GM18909 (cell line): Measurements from ENCODE around the gene MYCN.
"Not testable (repeated sequence)": the region's sequence is repeated elsewhere in the genome, so short reads cannot be mapped to it uniquely, and the experiment has no call there.

Experiments
- ATAC-seq: cut with Tn5 transposase; IDR thresholded peaks from one replicate; pipeline ENCODE4 v1.9.1; 2021; ENCODE audit warnings: mild to moderate bottlenecking; ENCODE audit not compliant: unreplicated experiment, poor library complexity

Gene MYCN

GRCh38 chr2:15907461-15908324, 32.7 kb upstream of the MYCN start:
- no peak for ATAC-seq

GRCh38 chr2:15908371-15908770, 32.0 kb upstream of the MYCN start:
- ATAC-seq, result no peak

DNA sequence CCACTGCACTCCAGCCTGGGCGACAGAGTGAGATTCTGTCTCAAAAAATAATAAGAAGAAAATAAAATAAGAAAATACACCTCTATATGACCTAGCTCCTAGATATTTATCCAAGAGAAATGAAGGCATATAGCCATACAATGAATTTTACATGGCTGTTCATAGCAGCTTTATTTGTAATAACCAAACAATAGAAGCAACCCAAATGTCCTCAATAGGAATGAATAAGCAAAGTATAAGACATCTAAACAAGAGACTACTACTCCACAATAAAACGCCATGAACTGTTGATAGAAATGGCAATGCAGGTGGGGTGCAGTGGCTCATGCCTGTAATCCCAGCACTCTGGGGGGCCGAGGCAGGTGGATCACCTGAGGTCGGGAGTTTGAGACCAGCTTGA, 31.2 kb upstream of the MYCN start:
- no peak for ATAC-seq

- no peak for ATAC-seq
These were observed 30.6 kb upstream of the MYCN start for GRCh38 chr2:15909736-15910135.

DNA sequence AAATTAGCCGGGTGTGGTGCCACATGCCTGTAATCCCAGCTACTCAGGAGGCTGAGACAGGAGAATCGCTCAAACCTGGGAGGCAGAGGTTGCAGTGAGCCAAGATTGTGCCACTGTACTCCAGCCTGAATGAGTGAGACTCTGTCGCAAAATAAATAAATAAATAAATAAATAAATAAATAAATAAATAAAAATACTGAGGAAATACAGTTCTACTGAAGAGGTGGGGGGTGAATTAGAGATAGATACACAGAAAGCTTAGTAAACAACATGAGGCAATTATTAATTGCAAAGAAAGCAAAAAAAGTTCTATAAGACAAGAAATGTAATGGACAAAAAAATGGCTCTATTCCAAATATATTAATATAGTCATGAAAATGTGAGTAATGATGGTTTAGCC, 29.1 kb upstream of the MYCN start:
- ATAC-seq, result not testable (repeated sequence)

GRCh38 chr2:15911686-15912085, 28.7 kb upstream of the MYCN start:
- ATAC-seq, result no peak

- no peak for ATAC-seq
These were observed 28.1 kb upstream of the MYCN start for GRCh38 chr2:15912203-15912602.

DNA sequence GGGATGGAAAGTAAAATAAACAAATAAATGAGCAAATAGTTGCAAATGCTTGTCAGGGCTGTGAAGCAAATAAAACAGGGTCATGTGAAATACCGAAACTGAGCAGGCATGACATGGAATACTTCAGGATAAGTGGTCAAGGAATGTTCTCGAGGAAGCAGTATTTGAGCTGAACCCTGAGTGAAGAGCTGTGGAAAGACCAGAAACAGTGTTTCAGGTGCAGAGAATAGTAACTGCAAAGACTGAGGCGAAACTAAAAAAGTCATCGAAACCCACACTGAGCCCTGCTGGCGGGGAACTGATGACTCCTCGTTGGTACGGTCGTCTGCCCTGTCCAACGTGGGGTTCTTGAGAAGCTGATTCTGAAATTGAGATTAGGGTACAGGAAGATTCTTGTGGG, 27.2 kb upstream of the MYCN start:
- no peak for ATAC-seq

DNA sequence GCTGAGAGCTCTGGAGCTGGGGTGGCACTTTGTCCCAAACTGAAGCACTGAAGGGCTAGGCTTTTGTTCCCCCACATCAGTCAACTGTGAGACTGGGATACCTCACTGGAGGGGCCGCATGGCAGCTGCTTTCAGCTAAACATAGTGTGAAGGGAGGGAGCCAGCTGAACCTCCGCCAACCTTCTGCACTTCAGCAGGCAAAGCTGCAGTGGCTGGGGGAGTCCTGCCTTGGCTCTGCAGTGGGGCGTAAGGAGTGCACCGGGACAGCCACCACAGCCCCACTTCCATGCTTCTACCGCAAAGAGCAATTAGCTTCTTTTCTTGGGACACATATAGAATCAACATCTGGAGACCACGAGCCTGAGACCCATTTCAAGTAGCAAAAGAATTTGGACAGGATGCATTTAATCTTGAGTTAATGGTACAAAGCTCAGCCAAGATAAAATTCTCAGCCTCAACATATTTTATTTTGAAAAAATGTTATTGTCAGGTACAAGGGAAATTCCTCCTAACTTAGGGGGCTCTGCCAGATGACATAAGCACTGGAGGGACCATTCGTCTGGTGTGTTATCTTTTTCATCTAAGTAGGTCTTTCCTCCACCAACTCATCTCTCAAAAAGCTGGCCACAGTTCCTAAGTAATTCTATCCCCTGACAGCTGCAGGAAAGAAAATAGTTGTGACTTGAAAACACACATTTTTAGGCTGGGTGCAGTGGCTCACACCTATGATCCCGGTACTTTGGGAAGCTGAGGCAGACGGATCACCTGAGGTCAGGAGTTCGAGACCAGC, 25.6 kb upstream of the MYCN start:
- ATAC-seq, result no peak

DNA sequence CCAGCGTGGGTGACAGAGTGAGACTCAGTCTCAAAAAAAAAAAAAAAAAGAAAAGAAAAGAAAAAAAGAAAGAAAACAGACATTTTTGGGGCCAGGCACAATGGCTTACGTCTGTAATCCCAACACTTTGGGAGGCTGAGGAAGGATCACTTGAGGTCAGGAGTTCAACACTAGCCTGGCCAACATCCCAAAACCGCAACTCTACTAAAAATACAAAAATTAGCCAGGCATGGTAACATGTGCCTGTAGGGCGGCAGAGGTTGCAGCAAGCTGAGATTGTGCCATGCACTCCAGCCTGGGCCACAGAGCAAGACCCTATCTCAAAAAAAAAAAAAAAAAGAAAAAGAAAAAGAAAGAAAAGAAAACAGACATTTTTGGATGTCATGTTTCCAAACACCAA, 24.8 kb upstream of the MYCN start:
- ATAC-seq, result not testable (repeated sequence)

GRCh38 chr2:15916336-15916735, 24.0 kb upstream of the MYCN start:
- ATAC-seq, result no peak

DNA sequence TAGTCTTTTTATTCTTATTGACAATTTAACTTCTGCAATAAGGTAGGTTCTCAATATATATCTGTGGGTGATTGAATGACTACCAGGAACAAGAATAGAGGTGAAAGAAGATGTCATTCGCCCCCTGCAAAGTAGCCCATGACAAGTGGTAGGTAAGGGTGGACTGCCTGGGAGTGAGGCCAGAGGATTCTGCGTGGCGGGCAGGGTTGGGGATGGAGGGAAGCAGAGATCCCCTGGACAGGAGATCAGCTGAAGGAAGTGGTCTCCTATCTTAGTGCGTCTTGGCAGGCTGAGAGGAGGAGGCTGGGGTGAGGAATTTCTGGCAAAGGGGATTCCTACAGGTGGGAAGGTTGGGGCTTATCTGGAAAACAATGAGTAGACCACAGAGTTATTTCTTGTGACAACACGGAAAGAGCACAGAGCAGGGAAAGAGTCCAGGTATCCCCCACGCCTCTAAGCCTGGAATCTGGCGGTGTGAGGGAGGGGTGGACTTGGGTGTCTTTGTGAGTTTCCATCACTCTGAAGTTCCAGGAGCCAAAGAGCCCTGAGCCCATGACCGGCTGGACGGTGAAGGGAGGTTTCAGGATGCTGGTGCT, 21.5 kb upstream of the MYCN start:
- no peak for ATAC-seq

DNA sequence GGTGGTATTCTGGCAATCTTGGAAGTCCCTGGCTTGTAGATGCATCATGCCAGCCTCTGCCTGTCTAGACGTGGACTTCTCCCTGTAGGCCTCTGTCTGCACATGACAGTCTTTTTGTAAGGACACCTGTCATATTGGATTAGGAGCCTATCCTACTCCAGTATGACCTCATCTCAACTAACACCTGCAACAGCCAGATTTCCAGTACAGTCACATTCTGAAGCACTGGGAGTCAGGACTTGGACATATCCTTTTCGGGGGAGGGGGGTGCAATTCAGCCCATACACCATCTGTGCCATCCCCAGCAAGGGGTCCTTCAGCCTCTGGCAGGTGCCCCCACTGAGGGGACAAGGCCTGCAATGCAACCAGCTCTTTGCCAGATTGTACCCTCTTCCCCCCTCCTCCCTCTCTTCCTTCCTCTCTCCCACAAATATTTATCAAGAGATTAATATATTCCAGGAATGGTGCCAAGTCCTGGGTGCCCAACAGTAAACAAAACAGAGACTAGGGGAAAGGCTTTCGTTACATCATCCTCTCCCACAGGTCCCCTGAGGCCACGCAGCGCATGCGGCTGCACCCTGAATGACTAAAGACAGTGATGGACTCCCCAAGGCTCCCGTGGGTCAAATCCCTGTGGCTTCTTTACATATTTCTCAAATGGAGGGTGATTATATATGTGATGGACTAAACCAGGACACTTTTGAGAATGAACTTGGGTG, 20.5 kb upstream of the MYCN start:
- no peak for ATAC-seq

GRCh38 chr2:15920696-15921095, 19.7 kb upstream of the MYCN start:
- no peak for ATAC-seq

- ATAC-seq, result no peak
These were observed 16.8 kb upstream of the MYCN start for GRCh38 chr2:15923597-15923996.

- ATAC-seq, result no peak
These were observed 14.5 kb upstream of the MYCN start for GRCh38 chr2:15925819-15926218.

GRCh38 chr2:15926252-15926651, 14.1 kb upstream of the MYCN start:
- no peak for ATAC-seq

DNA sequence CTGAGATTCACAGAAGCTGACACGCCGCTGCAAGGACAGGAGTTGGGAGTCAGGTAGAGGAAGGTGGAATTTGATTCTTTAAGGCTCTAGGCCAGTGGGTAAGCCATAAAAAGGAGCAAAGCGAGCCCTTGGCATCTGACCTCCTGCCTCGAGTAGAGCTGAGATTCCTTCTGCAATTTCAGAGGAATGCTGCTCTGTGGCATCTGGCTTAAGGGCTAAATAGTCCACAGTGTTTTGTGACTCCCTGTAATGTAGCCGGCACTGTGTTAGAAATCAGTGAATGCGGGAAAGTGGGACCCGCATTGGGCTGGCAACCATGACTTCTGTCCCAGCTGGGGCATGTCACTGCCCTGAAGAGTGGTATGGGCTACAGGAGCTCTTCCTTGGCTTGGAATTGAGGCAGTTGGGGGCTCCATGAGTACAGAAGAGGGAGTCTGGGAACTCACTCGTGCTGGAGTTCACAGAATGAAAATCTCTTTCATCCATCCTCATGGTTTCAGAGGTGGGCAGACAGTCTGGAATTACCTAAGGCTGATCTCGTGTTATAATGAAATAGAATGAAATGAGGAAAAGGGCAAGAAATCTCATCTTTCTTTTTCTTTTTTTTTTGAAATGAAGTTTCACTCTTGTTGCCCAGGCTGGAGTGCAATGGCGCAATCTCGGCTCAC, 12.7 kb upstream of the MYCN start:
- ATAC-seq, result no peak

- not testable (repeated sequence) for ATAC-seq
These were observed 11.3 kb upstream of the MYCN start for GRCh38 chr2:15929008-15929407.

- no peak for ATAC-seq
These were observed 10.5 kb upstream of the MYCN start for GRCh38 chr2:15929861-15930260.
